H9 (cell line): ENCODE measurements around the gene POU6F2. TPM values are rescaled to one million over a fixed set of nuclear protein-coding genes. Genes with fewer than 3 reads are reported as not detected.

Experiments
- DNase-seq: peaks from one replicate; pipeline ENCODE4 v3.0.0-alpha.2; 2017
- H2AFZ ChIP-seq: one replicate; pipeline ENCODE4 v1.6.1; 2013; ENCODE audit warnings: mild to moderate bottlenecking, low read length, control low read depth, moderate library complexity
- H2AK5ac ChIP-seq: 2 replicates; pipeline ENCODE4 v1.6.1; 2013; ENCODE audit warnings: low read length, control low read depth, mixed read lengths; ENCODE audit not compliant: insufficient read length
- H2BK120ac ChIP-seq: one replicate; pipeline ENCODE4 v1.6.1; 2013; ENCODE audit warnings: low read depth, mild to moderate bottlenecking, low read length, control low read depth, inconsistent platforms; ENCODE audit not compliant: poor library complexity, severe bottlenecking
- H2BK12ac ChIP-seq: 2 replicates; pipeline ENCODE4 v1.6.1; 2013; ENCODE audit warnings: low read length, control low read depth, mixed read lengths, low read depth; ENCODE audit not compliant: insufficient read length
- H2BK15ac ChIP-seq: 2 replicates; pipeline ENCODE4 v1.6.1; 2013; ENCODE audit warnings: low read depth, low read length, control low read depth
- H2BK20ac ChIP-seq: one replicate; pipeline ENCODE4 v1.6.1; 2013; ENCODE audit warnings: low read depth, mild to moderate bottlenecking, low read length, control low read depth, inconsistent platforms; ENCODE audit not compliant: poor library complexity, severe bottlenecking
- H2BK5ac ChIP-seq: 2 replicates; pipeline ENCODE4 v1.6.1; 2013; ENCODE audit warnings: low read length, control low read depth, mixed read lengths; ENCODE audit not compliant: insufficient read length
- H3K14ac ChIP-seq: 2 replicates; pipeline ENCODE4 v1.6.1; 2013; ENCODE audit warnings: low read length, control low read depth; ENCODE audit not compliant: insufficient read depth
- H3K18ac ChIP-seq: 2 replicates; pipeline ENCODE4 v1.6.1; 2013; ENCODE audit warnings: low read depth, mild to moderate bottlenecking, mixed read lengths, low read length, control low read depth; ENCODE audit not compliant: insufficient read length
- H3K23ac ChIP-seq: 2 replicates; pipeline ENCODE4 v1.6.1; 2013; ENCODE audit warnings: low read length, control low read depth, mixed read lengths, low read depth; ENCODE audit not compliant: insufficient read length
- H3K23me2 ChIP-seq: 2 replicates; pipeline ENCODE4 v1.6.1; 2013; ENCODE audit warnings: low read depth, mild to moderate bottlenecking, mixed read lengths, low read length, control low read depth; ENCODE audit not compliant: insufficient read length, poor library complexity, severe bottlenecking
- H3K27ac ChIP-seq: 2 replicates; pipeline ENCODE4 v1.5.1; 2013; ENCODE audit warnings: low read length, control low read depth, mixed read lengths, low read depth; ENCODE audit not compliant: insufficient read length
- H3K27me3 ChIP-seq: 2 replicates; pipeline ENCODE4 v1.6.1; 2013; ENCODE audit warnings: low read length, control low read depth, inconsistent platforms; ENCODE audit not compliant: insufficient read depth
- H3K4ac ChIP-seq: 2 replicates; pipeline ENCODE4 v1.6.1; 2013; ENCODE audit warnings: low read depth, mild to moderate bottlenecking, control low read depth, inconsistent platforms, low read length, moderate library complexity
- H3K4me1 ChIP-seq: 2 replicates; pipeline ENCODE4 v1.6.1; 2013; ENCODE audit warnings: low read length, control low read depth, inconsistent platforms; ENCODE audit not compliant: insufficient read depth
- H3K4me2 ChIP-seq: 2 replicates; pipeline ENCODE4 v1.6.1; 2013; ENCODE audit warnings: low read length, control low read depth, mixed read lengths; ENCODE audit not compliant: insufficient read length, insufficient read depth
- H3K56ac ChIP-seq: 2 replicates; pipeline ENCODE4 v1.6.1; 2013; ENCODE audit warnings: low read depth, mild to moderate bottlenecking, mixed read lengths, low read length, control low read depth; ENCODE audit not compliant: insufficient read length
- H3K79me1 ChIP-seq: 2 replicates; pipeline ENCODE4 v1.6.1; 2013; ENCODE audit warnings: low read depth, mild to moderate bottlenecking, moderate library complexity, low read length, control low read depth, inconsistent platforms; ENCODE audit not compliant: insufficient read depth, poor library complexity, severe bottlenecking
- H3K79me2 ChIP-seq: 2 replicates; pipeline ENCODE4 v1.6.1; 2013; ENCODE audit warnings: low read length, control low read depth, inconsistent platforms; ENCODE audit not compliant: insufficient read depth
- H3K9ac ChIP-seq: 2 replicates; pipeline ENCODE4 v1.6.1; 2013; ENCODE audit warnings: low read length, control low read depth, mixed read lengths; ENCODE audit not compliant: insufficient read length; ENCODE audit errors: extremely low read depth
- H3K9me3 ChIP-seq: one replicate; pipeline ENCODE4 v1.6.1; 2013; ENCODE audit warnings: low read depth, low read length, inconsistent platforms; ENCODE audit not compliant: control insufficient read depth
- H3T11ph ChIP-seq: one replicate; pipeline ENCODE4 v1.6.1; 2013; ENCODE audit warnings: mild to moderate bottlenecking, low read length, control low read depth, inconsistent platforms
- H4K20me1 ChIP-seq: one replicate; pipeline ENCODE4 v1.6.1; 2013; ENCODE audit not compliant: control insufficient read depth, insufficient read length, insufficient read depth
- H4K5ac ChIP-seq: 2 replicates; pipeline ENCODE4 v1.6.1; 2013; ENCODE audit warnings: low read depth, mild to moderate bottlenecking, mixed read lengths, low read length, control low read depth; ENCODE audit not compliant: insufficient read length
- H4K8ac ChIP-seq: replicated peaks from 2 replicates; pipeline ENCODE4 v1.6.1; 2013; ENCODE audit warnings: low read length, control low read depth, mixed read lengths, low read depth; ENCODE audit not compliant: insufficient read length
- H4K91ac ChIP-seq: 2 replicates; pipeline ENCODE4 v1.6.1; 2013; ENCODE audit warnings: low read depth, mild to moderate bottlenecking, moderate library complexity, mixed read lengths, low read length, control low read depth; ENCODE audit not compliant: insufficient read length
- H3K27ac Mint-ChIP-seq, 3 experiments: 2 replicates in 2 of 3; 3 replicates in 1 of 3; pipeline ENCODE4 v1.8.0; 2020 to 2021; ENCODE audit warnings: mixed read lengths in 3 of 3, mild to moderate bottlenecking in 1 of 3, moderate library complexity in 1 of 3
- H3K27me3 Mint-ChIP-seq: 2 replicates; pipeline ENCODE4 v1.8.0; 2021; ENCODE audit warnings: low read depth, mild to moderate bottlenecking, moderate library complexity, mixed read lengths
- H3K36me3 Mint-ChIP-seq, 3 experiments: 2 replicates in 2 of 3; 3 replicates in 1 of 3; pipeline ENCODE4 v1.8.0; 2020 to 2021; ENCODE audit warnings: low read depth in 3 of 3, mixed read lengths in 3 of 3; ENCODE audit not compliant: insufficient read depth in 1 of 3
- H3K4me1 Mint-ChIP-seq, 2 experiments: 2 replicates each; pipeline ENCODE4 v1.8.0; 2020; ENCODE audit warnings: mixed read lengths in 2 of 2
- H3K4me3 Mint-ChIP-seq, 2 experiments: 2 replicates in 1 of 2; 3 replicates in 1 of 2; pipeline ENCODE4 v1.8.0; 2020 to 2021; ENCODE audit warnings: mild to moderate bottlenecking in 2 of 2, mixed read lengths in 2 of 2, moderate library complexity in 1 of 2
- H3K9me3 Mint-ChIP-seq, 2 experiments: 2 replicates in 1 of 2; 3 replicates in 1 of 2; pipeline ENCODE4 v1.8.0; 2020; ENCODE audit warnings: mild to moderate bottlenecking in 2 of 2, mixed read lengths in 2 of 2, moderate library complexity in 1 of 2
- WGBS: extraction: QIAGEN DNeasy Blood & Tissue Kit; methylation state at CpG from one replicate; pipeline ENCODE4 v1.1.7; 2013; ENCODE audit warnings: missing lambda C conversion rate, low lambda C conversion rate, mixed read lengths; ENCODE audit not compliant: insufficient read length; ENCODE audit errors: extremely low coverage; 5-methylcytosine and 5-hydroxymethylcytosine counted together
- total RNA-seq: library from RNA; stranded (reverse); gene quantifications from 2 replicates; pipeline ENCODE4 v1.2.1, GENCODE V29; 2021
- TF ChIP-seq, protein P1 (sequence below): fragments of 200-600 bp; sonication (generic); conservative IDR thresholded peaks from 3 replicates; pipeline ENCODE4 v1.8.0; 2021; ENCODE audit warnings: antibody characterized with exemption, mild to moderate bottlenecking

The POU6F2 gene
- total RNA-seq, 1 experiment from 2014 or later = 1.9 TPM

DNA sequence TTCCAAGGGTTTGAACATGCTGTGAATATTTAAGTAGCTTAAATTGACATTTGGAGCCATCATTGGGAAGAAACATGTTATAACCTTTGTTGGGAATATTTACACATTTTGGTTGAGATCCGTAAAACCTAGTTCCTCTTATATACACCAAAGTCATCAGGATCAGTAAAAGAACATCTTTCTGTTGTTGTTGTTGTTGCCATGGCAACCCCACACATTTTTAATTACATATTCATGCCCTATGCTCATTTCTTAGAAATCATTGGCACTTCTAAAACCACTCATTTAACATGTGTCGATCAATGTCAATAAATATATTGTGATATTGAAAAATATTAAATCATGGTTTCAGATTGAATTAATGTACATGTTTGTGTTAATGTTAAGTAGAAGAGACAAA, 122.6 kb downstream of the POU6F2 start:
- no peak overlapping the region for H3K18ac ChIP-seq
- no peaks in the 10 kb centered on the region for H3K27me3 Mint-ChIP-seq

More for the DNA sequence above, 122.6 kb downstream of the POU6F2 start:
- no peaks in the 10 kb centered on the region for H3K79me2 ChIP-seq
- H2BK5ac ChIP-seq = no peak overlapping the region
- H4K91ac ChIP-seq = no peak overlapping the region
- H2BK20ac ChIP-seq = no peak overlapping the region
- no CpG with 5 or more reads among the region's 2 CpGs for WGBS
- H2AFZ ChIP-seq = no peak overlapping the region
- no peak overlapping the region for H4K5ac ChIP-seq
- H2BK15ac ChIP-seq = no peak overlapping the region
- H4K8ac ChIP-seq = no peak overlapping the region
- TF ChIP-seq, protein P1, sequence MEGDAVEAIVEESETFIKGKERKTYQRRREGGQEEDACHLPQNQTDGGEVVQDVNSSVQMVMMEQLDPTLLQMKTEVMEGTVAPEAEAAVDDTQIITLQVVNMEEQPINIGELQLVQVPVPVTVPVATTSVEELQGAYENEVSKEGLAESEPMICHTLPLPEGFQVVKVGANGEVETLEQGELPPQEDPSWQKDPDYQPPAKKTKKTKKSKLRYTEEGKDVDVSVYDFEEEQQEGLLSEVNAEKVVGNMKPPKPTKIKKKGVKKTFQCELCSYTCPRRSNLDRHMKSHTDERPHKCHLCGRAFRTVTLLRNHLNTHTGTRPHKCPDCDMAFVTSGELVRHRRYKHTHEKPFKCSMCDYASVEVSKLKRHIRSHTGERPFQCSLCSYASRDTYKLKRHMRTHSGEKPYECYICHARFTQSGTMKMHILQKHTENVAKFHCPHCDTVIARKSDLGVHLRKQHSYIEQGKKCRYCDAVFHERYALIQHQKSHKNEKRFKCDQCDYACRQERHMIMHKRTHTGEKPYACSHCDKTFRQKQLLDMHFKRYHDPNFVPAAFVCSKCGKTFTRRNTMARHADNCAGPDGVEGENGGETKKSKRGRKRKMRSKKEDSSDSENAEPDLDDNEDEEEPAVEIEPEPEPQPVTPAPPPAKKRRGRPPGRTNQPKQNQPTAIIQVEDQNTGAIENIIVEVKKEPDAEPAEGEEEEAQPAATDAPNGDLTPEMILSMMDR = no peak
- H3K23ac ChIP-seq = no peak overlapping the region
- H2BK120ac ChIP-seq = no peak overlapping the region
- no peaks in the 10 kb centered on the region for H4K20me1 ChIP-seq
- H3K56ac ChIP-seq = no peak overlapping the region
- no peak overlapping the region for H3K4me2 ChIP-seq
- no peak overlapping the region for H3K27ac Mint-ChIP-seq
- H3K27me3 ChIP-seq = no peaks in the 10 kb centered on the region
- no peak for DNase-seq
- H3K4me1 ChIP-seq = no peaks in the 10 kb centered on the region
- H3K23me2 ChIP-seq = no peaks in the 10 kb centered on the region
- no peak overlapping the region for H3K9ac ChIP-seq
- H2BK12ac ChIP-seq = no peak overlapping the region
- no peak overlapping the region for H3T11ph ChIP-seq
- no peak overlapping the region for H3K27ac ChIP-seq
- H3K9me3 Mint-ChIP-seq = no peaks in the 10 kb centered on the region
- no peak overlapping the region for H3K14ac ChIP-seq
- H3K79me1 ChIP-seq = no peaks in the 10 kb centered on the region
- no peaks in the 10 kb centered on the region for H3K9me3 ChIP-seq
- H3K4me1 Mint-ChIP-seq = no peaks in the 10 kb centered on the region
- no peak overlapping the region for H3K4ac ChIP-seq
- no peak overlapping the region for H2AK5ac ChIP-seq
- H3K4me3 Mint-ChIP-seq = no peak overlapping the region
- no peaks in the 10 kb centered on the region for H3K36me3 Mint-ChIP-seq
